Fibroblast of mammary gland (primary cell): ENCODE measurements around the gene C10orf120.

ENCODE experiments used
- DNase-seq: peaks from one replicate; pipeline ENCODE4 v3.0.0-alpha.2; 2010; ENCODE audit warnings: low read depth
- H3K4me3 ChIP-seq: 2 replicates; pipeline ENCODE4 v1.5.1; 2011; ENCODE audit warnings: low read depth, mild to moderate bottlenecking, low read length, moderate library complexity; ENCODE audit not compliant: control insufficient read depth
- CTCF ChIP-seq: conservative IDR thresholded peaks from 2 replicates; pipeline ENCODE4 v1.5.1; 2011; ENCODE audit warnings: low read depth, low read length, inconsistent platforms; ENCODE audit not compliant: control insufficient read depth, insufficient read depth

Gene C10orf120

GRCh38 chr10:122725006-122725405 is 25.4 kb upstream of the C10orf120 start:
- TF ChIP-seq CTCF = no peak
- no peak for DNase-seq
- H3K4me3 ChIP-seq = no peak overlapping the region

- no peak for TF ChIP-seq CTCF
- no peak overlapping the region for H3K4me3 ChIP-seq
- no peak for DNase-seq
Observed at GRCh38 chr10:122721111-122721510, 21.5 kb upstream of the C10orf120 start.

- TF ChIP-seq CTCF = no peak
- no peak for DNase-seq
- no peak overlapping the region for H3K4me3 ChIP-seq
Observed at GRCh38 chr10:122716025-122716424, 16.4 kb upstream of the C10orf120 start.

GRCh38 chr10:122715576-122715975 is 15.9 kb upstream of the C10orf120 start:
- H3K4me3 ChIP-seq = no peak overlapping the region
- DNase-seq = no peak
- TF ChIP-seq CTCF = no peak

- no peak overlapping the region for H3K4me3 ChIP-seq
- DNase-seq = no peak
- no peak for TF ChIP-seq CTCF
Observed at GRCh38 chr10:122713091-122713885, 13.6 kb upstream of the C10orf120 start.

GRCh38 chr10:122710576-122710975 is 10.9 kb upstream of the C10orf120 start:
- no peak overlapping the region for H3K4me3 ChIP-seq
- TF ChIP-seq CTCF = no peak
- DNase-seq = no peak
